HG03565 (cell line): ENCODE measurements around the gene PHOX2A.

Source experiments
- ATAC-seq: cut with Tn5 transposase; IDR thresholded peaks from one replicate; pipeline ENCODE4 v1.9.1; 2021; ENCODE audit warnings: mild to moderate bottlenecking, moderate library complexity; ENCODE audit not compliant: unreplicated experiment

The PHOX2A gene

GRCh38 chr11:72250661-72251464 is 6.9 kb upstream of the PHOX2A start:
- no peak for ATAC-seq

- no peak for ATAC-seq
These were observed 6.0 kb upstream of the PHOX2A start for GRCh38 chr11:72249961-72250360.

- no peak for ATAC-seq
These were observed 3.6 kb upstream of the PHOX2A start for GRCh38 chr11:72247584-72247983.

- no peak for ATAC-seq
These were observed 1.4 kb upstream of the PHOX2A start for GRCh38 chr11:72245263-72245816.

- no peak for ATAC-seq
These were observed 636 bp upstream of the PHOX2A start for GRCh38 chr11:72244361-72245262.

GRCh38 chr11:72243173-72244059 is 560 bp downstream of the PHOX2A start:
- ATAC-seq, result no peak

- no peak for ATAC-seq
These were observed 1.8 kb downstream of the PHOX2A start for GRCh38 chr11:72242141-72242540.

GRCh38 chr11:72241291-72241781 is 2.6 kb downstream of the PHOX2A start:
- no peak for ATAC-seq

GRCh38 chr11:72240461-72241290 is 3.3 kb downstream of the PHOX2A start:
- ATAC-seq, result no peak

GRCh38 chr11:72239849-72240460 is 4.0 kb downstream of the PHOX2A start:
- no peak for ATAC-seq

GRCh38 chr11:72239313-72239848 is 4.6 kb downstream of the PHOX2A start:
- ATAC-seq, result no peak

GRCh38 chr11:72238492-72239312 is 5.3 kb downstream of the PHOX2A start:
- no peak for ATAC-seq

- ATAC-seq, result no peak
These were observed 5.9 kb downstream of the PHOX2A start for GRCh38 chr11:72238040-72238450.

GRCh38 chr11:72237112-72237931 is 6.7 kb downstream of the PHOX2A start:
- ATAC-seq, result no peak

- no peak for ATAC-seq
These were observed 7.2 kb downstream of the PHOX2A start for GRCh38 chr11:72236774-72237111.

- ATAC-seq, result no peak
These were observed 7.8 kb downstream of the PHOX2A start for GRCh38 chr11:72236083-72236697.
